ENCODE measurements around the gene MICU2.
A peak's percentile ranks its signal among the peaks of the same experiment; 100 is the strongest.

MICU2 gene

DNA sequence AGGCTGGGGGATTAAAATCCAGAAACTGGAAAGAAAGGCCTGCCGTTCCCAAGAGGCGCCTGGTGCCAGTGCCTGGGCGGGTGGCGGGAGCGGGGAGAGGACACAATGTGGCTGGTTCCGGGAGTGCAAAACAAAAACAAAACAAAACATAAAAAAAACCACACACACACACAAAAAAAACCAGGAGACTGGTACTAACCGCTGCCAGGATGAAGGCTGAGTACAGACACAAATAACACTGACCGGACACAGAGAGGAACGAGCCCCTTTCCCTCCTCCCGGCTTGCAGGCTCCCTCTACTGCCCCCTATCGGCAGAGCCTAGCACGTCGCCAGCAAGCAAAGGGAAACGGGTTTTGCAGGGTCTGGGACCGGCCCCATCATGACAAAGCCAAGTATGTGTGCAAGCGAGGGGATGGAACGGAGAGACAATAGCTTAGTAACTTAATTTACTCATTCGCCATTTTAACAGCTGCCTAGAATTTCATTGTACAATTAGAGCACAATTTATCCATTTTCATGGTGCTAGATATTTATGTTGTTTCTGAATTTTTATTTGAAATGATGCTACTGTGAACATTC, 127.0 kb downstream of the MICU2 start:
- DNase-seq = peak; percentile 80

DNA sequence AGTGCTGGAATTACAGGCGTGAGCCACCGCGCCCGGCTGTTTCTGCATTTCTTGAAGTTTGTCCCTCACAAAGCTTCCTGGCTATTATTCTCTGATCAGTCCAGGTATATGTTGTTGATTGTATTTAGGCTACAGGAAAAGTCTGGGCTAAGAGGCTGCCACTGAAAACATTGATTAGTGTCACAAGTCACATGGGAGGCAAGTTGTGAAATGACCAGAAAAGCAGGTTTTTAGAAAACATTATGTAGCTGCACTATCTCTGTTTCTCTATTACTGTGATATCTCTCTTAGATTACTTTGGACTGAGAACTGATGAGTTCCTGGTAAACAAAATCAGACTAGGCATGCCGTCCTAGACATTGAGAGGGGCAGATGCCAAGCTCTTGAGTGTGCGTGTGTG, 128.9 kb downstream of the MICU2 start:
- no peak for DNase-seq

DNA sequence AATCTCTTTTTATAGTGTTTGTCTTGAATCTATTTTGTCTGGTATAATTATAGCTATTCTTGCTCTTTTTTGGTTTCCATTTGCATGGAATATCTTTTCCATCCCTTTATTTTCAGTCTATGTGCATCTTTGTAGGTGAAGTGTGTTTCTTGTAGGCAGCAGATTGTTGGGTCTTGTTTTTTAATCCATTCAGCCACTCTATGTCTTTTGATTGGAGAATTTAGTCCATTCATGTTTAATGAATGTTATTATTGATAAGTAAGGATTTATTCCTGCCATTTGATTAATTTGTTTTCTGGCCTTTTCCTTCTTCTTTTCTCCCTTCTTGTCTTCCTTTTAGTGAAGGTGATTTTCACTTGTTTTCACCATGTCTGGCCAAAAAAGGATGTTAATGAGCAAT, 133.2 kb downstream of the MICU2 start:
- no peak for DNase-seq

DNA sequence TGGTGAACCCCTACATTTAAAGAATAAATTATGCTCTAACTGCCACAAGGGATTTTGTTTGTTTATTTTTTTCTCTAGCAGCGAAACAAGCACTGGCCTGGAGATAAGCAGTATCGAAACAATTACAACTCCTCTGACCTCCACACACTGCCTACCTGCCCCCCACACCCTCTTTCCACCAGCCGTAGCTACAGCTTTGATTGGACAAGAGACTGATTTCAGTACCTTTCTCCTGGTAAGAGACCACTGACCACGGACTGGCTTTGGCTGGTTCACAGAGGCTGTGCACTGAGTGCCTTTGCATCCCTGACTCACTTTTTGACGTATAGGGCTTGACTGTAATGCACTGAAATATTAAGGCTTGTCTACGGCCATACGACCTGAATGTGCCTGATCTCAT, 137.4 kb downstream of the MICU2 start:
- no peak for DNase-seq

DNA sequence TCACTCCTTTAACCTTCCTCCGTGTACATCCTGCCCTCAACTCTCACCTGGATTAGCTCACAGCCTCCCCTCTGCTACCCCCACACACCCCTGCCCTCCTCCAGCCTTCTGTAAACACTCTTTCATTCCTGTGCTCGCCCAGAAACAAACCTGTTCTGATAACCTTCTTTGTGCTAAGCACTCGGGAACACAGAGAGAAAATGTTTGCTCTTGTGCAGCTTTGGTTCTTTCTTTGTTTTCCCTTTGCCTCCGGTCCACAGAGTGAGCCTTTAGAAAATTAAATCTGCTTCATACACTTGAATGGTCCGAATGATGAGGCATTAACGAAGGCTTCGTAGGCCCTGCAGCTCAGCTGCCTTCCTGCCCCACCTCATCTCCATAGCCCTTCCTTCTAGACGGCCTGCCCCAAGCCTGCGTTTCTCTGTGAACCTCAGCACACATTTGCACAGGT, 138.2 kb downstream of the MICU2 start:
- DNase-seq = peak; percentile 73

DNA sequence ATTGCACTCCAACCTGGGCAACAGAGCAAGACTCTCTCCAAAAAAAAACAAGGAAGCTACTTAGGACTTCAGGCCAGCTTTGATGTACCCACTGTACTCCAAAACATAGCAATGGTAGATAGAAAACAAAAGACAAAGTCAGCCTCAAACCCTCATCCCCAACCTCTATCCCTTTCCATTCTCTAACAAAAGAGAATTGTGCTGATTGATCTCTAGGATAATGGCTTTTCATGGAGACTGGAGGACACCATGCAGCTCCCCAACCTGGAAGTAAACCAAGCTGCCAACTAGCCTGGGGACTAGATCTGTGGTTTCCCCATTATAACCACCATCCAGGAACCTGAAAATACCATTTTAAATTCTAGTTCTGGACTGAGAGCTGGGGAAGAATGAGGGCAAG, 140.5 kb downstream of the MICU2 start:
- DNase-seq = no peak

DNA sequence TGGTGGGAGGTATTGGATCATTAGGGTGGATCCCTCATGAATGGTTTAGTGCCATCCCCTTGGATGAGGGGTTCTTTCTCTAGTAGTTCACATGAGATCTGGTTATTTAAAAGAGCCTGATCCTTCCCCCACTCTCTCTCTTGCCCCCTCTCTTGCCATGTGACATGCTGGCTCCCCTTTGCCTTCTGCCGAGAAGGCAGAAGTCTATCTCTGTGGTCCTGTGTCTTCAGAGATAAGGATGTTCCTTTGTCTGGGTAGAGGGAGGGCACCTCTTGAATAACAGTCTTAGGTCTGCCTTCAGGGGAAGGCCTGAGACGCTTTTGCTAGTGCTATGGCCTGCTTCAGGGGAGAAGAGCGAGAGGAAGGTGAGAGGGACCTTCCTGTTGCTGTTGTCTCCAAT, 142.8 kb downstream of the MICU2 start:
- DNase-seq = no peak

DNA sequence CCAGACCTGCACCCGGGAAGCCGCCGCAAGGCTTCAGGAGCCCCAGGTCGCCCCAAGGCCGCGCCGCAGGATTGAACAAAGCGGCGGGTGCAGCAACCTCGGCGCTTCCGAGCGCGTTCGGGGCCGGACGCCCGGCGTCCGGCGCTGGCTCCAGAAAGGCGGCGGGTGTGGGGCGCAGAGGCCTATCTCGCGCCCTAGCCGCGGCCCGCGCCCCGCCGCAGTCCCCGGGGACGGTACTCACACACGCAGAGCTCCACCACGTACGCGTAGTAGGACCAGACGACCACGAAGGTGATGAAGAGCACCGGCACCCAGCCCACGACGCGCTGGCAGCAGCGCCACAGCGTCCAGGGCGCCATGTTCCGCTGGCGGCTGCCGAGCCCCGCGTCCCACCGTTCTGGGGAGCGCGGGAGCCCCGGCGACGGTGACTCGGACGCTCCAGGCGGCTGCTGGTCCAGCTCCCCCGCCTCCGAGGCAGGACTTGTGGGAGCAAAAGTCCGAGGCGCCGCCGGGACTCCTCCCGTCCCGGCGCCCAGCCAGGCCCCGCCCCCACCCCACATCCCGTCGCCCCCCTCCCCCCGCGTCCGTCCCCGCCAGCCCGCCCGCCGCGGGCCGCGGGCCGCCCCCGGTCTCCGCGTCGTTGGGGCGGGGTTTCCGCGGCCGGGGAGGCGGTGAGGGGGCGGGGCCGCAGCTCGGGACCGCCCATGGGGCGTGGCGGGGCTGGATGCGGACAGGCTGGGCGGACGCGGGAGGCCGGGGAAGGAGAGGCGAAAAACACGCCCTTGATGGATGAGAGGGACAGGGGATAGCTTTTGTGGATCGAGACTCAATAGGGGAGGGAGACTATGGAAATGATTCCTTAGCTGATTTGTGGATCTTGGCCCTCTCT, 144.9 kb downstream of the MICU2 start, which contains the start of gene ZDHHC20:
Gene ZDHHC20 (minus strand): TSS at position 491 of the 889 bp plus-strand sequence. CDS start 132 bp downstream, at position 359.
- DNase-seq = peak; percentile 68

DNA sequence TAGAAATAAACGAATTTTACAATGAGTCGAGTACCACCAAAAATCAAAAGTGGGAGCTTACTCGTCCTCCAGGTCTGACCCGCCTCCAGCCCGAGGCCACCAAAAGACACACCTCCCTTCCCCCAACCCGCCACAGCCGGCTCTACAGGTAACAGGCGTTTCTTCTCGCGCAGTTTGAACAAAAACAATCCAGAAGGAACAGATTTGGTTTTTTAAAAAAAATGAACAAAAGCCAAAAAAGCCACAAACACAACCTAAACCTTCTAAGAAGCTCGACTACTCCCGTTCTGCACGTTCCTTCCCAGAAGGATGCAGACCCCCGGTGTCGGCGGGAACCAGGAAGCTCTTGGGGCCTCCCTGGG, 145.5 kb downstream of the MICU2 start:
- DNase-seq = peak; percentile 27

DNA sequence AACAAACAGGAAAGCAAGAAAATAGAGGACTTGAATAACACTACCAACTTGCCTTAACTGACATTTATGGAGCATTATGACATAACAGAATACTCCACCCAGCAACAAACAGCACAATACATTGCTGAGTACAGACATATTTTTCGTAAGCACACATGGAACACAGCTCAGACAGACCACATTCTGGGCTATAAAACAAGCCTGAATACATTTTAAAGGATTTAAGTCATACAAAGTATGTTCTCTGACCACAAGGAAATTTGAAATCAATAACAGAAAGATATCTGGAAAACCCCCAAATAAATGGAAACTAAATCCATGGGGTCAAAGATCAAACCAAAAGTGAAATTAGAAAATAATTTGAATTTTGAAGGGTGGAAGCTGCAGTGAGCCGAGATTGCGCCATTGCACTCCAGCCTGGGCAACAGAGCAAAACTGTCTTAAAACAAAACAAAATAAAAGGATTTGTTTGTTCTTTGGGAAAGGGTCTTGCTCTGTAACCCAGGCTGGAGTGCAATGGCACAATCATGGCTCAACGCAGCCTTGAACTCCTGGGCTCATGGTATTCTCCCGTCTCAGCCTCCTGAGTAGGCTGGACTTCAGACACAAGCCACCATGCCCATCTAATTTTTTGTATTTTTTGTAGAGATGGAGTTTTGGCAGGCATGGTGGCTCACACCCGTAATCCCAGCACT, 150.4 kb downstream of the MICU2 start:
- no peak for DNase-seq

DNA sequence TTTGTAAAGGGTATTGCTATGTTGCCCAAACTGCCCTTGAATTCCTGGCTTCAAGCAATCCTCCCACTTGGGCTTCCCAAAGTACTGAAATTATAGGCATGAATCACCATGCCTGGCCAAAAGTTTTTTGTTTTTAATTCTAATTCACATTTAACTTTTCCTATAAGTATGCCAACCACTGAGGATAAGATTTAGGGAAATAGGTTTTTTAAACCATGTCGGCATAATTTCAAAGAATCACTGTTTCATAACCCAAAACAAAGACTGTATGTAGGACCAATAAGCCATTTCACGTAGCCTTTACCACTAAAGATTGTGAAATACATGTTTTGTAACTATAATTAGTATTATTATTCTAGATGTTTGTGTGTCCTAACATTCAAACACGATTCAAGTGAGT, 153.0 kb downstream of the MICU2 start:
- no peak for DNase-seq

DNA sequence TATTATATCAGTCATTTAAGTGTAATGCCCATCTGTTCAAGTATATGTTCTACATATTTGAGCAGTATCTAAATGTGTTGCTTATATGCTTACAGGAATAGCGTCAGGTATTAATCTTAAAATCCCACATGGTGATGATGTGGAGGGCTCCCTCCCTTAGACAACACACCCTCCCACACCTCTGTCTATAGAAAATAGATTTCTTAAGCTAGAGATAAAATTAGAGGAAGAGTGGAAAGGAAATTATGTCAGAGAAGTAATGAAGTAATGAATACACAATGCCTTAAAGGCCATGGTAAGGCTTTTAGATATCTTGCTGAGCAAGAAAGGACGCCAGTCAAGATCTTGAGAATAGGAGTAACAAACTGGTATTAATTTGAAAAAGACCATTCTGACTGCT, 157.3 kb downstream of the MICU2 start:
- no peak for DNase-seq

DNA sequence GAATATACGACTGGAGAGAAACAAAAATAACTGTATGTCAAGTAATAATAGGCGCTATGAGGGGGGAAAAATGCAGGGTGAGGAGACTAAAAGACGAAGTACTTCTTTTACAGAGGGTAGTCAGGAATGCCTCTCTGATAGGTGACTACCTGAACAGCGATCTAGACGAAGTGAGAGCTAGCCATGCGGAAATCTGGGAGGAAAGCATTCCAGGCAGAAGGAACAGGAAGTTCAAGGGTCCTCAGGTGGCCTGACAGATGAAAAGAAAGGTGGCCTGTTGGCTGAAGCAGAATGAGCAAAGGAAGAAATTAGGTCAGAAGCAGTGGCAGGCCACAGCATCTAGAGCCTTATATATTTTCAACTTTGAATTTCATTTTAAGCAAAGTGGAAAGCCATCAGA, 158.2 kb downstream of the MICU2 start:
- no peak for DNase-seq

DNA sequence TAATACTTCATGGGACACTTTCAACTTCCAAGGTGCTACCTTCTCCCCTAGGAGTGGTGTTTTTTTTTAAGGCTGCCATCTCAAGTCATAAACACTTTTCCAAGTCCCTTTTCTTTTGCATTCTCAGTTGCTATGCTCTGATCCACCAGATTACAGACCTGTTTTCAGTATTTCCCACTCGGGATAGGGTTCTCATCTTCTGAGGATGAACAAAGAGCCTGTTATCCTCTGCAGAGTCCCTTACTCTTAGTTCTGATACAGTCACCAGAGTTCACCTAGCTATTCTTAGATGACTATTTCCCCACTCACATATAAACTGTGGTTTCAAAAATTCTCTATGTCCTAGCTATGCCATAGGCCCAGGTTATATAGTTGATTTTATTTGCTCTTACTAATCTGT, 160.8 kb downstream of the MICU2 start:
- DNase-seq = no peak
